GM18867 (cell line): Measurements from ENCODE around the gene SHMT2.
A peak's percentile ranks its signal among the peaks of the same experiment; 100 is the strongest.

Source experiments
- ATAC-seq: cut with Tn5 transposase; IDR thresholded peaks from one replicate; pipeline ENCODE4 v1.9.1; 2021; ENCODE audit warnings: mild to moderate bottlenecking, moderate library complexity; ENCODE audit not compliant: unreplicated experiment

The SHMT2 gene

GRCh38 chr12:57225680-57226210, 3.8 kb upstream of the SHMT2 start:
- no peak for ATAC-seq

GRCh38 chr12:57226588-57227314, 2.8 kb upstream of the SHMT2 start:
- ATAC-seq = no peak

GRCh38 chr12:57227315-57228115, 2.0 kb upstream of the SHMT2 start:
- no peak for ATAC-seq

GRCh38 chr12:57229046-57229633, 371 bp upstream of the SHMT2 start:
- ATAC-seq = peak; percentile 12

- ATAC-seq = no peak
Observed at GRCh38 chr12:57230381-57231155, 1.1 kb downstream of the SHMT2 start.

GRCh38 chr12:57231276-57232021, 1.9 kb downstream of the SHMT2 start:
- no peak for ATAC-seq

- no peak for ATAC-seq
Observed at GRCh38 chr12:57232156-57232756, 2.7 kb downstream of the SHMT2 start.

GRCh38 chr12:57233357-57234232, 4.1 kb downstream of the SHMT2 start:
- ATAC-seq = no peak

- no peak for ATAC-seq
Observed at GRCh38 chr12:57234233-57234570, 4.7 kb downstream of the SHMT2 start.

GRCh38 chr12:57234571-57235016, 5.1 kb downstream of the SHMT2 start:
- ATAC-seq = no peak

GRCh38 chr12:57235017-57235727, 5.7 kb downstream of the SHMT2 start:
- ATAC-seq = no peak

GRCh38 chr12:57235728-57236131, 6.2 kb downstream of the SHMT2 start:
- no peak for ATAC-seq

- ATAC-seq = no peak
Observed at GRCh38 chr12:57236201-57236924, 6.9 kb downstream of the SHMT2 start.

- no peak for ATAC-seq
Observed at GRCh38 chr12:57236925-57237595, 7.5 kb downstream of the SHMT2 start.

- ATAC-seq = no peak
Observed at GRCh38 chr12:57237596-57237931, 8.1 kb downstream of the SHMT2 start.

- ATAC-seq = no peak
Observed at GRCh38 chr12:57237932-57238853, 8.7 kb downstream of the SHMT2 start.
